Mucosa of gallbladder (tissue), 1 donor: ENCODE measurements around the gene YAP1. TPM values are rescaled to one million over a fixed set of nuclear protein-coding genes. Genes with fewer than 3 reads are reported as not detected.
"Not testable (repeated sequence)": the region's sequence is repeated elsewhere in the genome, so short reads cannot be mapped to it uniquely, and the experiment has no call there.

Experiments
- DNase-seq: peaks from one replicate; pipeline ENCODE4 v3.0.0-alpha.2; 2020; ENCODE audit warnings: low spot score
- total RNA-seq: library from RNA; stranded (reverse); gene quantifications from one replicate; pipeline ENCODE4 v1.2.1, GENCODE V29; 2021
- donor health status: DM: no; HTN: no; CAD: no.

The YAP1 gene
- total RNA-seq, 1 donor from 2014 or later: 154 TPM

DNA sequence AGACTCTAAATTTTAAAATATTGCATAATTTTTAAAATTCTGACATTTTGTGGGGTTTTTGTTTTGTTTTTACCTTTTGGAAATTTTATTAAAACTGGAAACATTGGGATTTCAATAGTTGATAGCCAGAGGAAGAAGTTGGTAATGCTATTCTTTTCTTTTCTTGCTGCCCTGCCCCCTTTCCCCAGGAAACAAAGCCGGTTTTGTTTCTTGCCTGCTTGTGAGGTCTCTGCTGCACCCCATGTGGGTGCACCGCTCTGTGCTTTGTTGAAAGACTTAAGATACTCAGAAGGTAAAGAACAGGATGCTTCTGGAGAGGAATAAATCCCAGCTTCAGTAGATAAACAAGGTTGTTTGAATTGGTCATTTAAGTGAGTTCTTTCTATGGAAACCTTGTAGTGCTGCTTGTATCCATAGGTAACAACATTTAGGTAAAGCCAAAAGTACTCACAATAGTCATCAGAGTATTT is 87.5 kb downstream of the YAP1 start:
- no peak for DNase-seq

DNA sequence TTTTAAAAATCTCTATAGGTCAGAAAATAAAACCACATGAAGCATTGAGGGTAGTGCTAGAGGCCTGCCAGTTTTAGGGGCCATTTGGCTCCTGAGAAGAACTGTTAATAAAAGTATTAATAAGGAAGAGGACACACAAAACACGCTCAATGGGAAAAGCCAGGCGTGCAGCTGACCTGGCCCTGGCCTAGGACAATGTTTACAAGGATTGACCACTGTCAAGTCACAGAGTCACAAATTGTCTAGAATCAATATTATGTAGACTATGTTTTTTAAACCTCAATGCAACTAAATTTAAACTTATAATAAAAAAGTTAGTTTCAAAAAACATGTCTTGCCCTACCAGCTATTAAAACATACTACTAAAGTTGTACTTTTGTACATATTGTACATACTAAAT is 89.4 kb downstream of the YAP1 start:
- no peak for DNase-seq

DNA sequence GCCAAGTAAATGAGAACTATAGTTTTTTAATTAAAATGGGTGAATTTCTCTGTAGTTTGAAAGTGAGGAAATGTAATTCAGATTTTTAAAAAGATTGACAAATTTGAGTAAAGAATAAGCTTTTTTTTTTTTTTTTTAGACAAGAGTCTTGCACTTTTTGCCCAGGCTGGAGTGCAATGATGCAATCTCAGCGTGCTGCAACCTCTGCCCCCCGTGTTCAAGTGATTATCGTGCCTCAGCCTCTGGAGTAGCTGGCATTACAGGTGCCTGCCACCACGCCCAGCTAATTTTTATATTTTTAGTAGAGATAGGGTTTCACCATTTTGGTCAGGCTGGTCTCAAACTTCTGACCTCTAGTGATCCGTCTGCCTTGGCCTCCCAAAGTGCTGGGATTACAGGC is 90.1 kb downstream of the YAP1 start:
- not testable (repeated sequence) for DNase-seq

DNA sequence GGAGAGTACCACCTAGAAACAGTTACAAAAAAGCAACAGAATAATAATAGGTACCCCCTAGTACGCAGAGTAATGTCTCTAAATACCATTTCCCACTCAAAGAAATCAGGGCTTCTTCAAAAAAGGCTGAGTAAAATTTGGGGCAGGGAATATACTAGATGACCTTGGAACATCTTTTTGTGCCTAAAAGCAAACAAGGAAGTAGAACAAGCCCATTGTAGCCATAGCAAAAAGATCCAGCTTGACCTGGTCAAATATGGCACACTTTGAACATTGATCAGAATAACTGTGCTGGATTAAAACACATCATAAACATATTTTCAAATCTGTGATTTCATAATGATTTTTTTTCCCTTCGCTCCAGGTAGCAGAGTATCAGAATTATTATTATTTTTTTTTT is 91.5 kb downstream of the YAP1 start:
- DNase-seq: no peak

DNA sequence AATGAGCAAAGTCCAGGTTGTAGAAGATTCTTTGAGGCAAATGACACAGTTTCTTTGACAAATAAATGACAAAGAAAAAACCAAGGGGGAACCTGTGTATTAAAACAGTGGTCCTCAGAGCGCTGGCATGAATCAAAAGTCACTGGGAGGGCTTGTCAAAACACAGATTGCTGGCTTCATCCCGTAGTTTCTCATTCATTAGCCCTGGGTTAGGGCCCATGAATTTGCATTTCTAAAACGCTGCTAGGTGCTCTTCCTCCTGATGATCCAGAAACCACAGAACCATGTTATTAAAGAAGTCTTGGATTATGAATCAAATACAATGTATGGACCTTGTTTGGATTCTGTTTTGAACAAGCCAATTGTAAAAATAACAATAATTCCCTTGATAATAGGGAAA is 92.7 kb downstream of the YAP1 start:
- no peak for DNase-seq

DNA sequence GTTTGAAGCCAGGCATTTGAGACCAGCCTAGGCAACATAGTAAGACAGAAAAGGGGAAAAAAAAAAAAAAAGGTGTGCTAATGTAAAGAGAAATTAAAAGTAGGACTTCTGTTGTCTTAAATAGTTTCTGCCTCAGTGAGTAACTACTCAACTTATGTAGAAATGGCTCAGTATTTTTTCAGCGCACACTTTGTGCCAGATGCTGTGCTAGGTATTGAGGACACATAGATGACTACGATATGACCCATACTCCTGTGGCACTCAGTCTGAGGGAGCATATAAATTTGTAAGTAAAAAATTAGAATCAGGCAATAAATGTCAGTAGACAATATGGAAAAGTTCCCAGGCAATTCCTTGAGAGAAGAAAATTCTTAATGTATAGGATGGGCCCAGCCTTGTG is 93.9 kb downstream of the YAP1 start:
- no peak for DNase-seq

DNA sequence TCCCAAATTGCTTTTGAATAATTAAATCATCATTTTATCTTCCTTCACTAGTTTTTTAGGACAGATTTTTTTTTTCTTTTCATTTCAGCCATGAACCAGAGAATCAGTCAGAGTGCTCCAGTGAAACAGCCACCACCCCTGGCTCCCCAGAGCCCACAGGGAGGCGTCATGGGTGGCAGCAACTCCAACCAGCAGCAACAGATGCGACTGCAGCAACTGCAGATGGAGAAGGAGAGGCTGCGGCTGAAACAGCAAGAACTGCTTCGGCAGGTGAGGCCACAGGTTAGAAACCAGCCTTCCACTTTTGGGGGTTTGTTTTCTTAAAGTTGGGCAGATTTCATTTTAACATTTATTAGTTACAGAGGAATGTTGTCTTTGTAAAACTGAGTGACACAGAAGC is 95.6 kb downstream of the YAP1 start:
- no peak for DNase-seq

DNA sequence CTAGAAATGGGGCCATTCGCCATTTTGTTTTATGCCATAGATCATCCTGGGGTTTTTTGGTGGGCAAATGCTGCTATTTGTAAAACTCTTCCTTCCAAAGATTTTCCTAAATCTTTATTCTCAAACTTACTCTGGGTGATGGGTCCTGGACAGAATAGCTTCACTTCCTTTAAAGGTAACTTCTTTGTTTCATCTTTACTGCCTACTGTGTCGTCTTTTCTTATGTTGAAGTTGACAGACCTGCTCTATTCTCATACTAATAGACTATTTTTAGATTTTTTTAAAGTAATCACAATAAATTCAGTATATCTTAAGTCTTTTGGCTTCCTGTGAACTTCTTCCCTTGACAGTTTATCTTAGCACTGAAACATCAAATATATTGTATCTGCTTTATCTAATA is 98.6 kb downstream of the YAP1 start:
- DNase-seq: no peak

DNA sequence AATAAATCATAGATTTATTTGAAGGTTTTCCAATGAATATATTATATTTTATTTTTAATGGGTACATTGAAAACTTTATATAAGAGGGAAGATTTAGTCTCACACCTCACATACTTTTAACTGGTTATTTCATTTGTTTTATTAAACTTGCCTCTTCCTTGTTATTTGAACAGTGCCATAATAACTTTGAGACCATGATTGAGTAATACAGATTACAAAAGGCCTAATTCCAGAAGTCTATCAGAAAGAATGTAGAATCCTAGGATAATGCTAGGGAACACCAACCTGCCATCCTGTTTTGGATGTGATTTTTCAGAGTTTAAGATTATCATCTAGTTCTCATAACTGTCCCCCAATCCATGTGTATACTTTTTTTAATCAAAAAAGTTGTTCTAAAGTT is 104.4 kb downstream of the YAP1 start:
- DNase-seq: no peak

DNA sequence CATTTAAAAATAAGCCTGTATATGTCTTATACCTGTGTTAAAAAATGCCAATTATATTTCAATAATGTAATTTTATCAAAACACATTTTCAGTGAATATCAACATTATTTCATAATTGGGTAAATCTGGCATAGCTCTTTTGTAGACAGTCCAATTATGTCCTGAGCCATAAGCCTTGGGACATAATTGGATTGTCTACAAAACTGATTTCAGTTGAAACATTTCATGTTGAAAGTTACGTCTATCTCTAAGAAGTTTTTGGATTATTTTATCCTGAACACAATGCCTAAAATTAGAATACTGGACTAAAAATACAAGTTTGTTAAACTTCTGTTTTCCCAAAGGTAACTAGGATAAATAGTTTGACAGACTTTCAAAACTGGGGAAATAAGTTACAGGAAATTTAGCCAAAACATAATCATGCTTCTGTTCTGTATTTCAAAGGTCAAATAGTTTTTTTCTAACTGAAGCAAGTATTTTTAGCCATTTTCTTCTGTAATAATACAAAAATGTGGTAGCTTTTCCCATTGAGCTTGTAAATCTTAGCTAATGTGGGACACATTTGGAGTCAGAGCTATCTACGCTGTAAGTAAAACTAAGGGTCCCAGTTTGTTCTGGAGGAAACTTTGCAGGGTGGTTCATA is 106.3 kb downstream of the YAP1 start:
- no peak for DNase-seq

DNA sequence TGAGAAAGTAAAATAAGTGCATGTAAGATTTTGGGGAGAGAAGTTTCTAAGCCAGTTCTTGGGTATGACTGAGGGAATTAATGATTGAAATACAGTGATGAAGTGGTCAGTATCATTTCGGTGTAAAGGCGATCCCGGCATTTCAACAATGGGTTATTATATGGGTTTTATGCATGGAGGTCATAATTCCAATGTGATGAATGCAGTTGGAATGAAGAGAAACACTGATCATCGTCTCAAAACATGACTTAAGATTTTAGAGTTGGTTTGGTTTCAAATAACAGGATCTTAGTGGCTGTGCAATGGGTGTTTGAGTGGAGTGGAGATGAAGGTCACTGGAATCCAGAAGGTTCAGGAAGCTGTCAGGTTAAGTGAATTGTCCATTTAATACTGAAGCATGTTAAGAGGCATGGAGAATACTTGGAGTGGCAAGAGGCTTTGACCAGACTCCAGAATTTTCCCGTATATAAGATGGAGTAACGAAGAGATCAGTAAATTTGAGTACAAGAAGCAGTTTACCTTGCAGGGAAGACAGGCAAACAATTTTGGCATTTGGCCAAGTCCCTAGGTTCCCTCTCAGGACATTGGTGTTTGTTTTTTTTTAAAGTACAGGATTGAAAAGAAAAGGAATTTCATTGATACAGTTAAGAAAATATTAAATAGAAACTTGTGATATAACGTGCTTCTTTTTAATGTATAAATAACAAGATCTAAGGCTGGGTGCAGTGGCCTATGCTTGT is 110.7 kb downstream of the YAP1 start:
- DNase-seq: no peak

DNA sequence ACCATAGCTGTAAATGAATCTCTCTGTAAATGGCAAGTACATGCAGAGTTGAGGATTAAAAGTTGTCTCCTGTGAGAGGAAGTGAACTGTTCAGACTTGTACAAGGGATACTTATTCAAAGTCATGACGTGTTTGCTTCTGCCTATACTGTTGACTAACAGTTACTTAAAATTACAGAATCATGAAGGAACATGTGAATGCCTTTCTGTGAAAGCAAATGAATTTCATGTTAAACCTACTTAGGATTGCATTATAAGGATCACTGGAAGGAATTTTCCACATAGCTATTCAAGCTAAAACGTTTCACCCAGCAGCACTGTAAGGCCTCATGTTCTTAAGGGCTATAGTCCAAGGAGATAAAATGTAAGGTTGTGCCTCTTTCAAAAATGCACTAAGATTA is 113.6 kb downstream of the YAP1 start:
- no peak for DNase-seq

DNA sequence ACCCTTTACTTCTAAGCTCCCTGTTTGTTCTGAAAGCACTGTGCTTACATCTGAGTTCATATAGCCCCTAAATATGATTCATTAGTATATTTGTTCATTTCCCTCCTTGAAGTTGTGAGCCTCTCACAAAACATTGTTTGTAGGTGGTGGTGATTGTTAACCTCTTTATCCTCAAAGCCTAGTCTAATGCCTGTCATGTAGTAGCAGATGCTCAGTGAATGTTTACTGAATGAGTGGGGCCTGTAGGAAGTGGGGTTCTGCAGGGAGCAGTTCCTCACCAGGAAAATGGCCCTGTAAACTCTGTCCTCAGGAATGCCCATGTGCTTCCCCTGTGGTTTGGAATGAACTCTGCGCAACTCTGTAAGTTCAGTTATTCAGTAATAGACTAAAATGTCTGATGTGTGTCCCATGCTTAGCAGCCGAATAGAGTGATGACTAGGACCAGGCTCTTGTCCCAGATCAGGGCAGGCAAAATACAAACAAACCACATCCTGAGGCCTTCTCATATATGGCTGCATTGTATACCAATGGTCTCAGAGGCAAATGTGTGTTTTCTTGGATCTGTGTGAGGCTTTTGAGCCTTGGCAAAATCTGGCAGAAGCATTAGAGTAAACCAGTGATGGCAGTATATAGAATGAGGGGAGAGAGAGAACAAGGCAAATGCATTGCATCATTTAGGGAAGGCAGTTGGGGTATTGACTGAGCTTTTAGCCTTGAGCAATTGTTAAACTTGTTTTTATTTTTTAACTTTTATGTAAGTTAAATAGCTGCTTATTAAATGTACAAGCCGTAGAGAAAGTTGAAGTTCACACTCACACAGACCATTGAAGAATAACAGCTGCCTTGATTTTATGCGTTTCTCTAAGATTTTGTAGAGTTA is 115.7 kb downstream of the YAP1 start:
- no peak for DNase-seq

DNA sequence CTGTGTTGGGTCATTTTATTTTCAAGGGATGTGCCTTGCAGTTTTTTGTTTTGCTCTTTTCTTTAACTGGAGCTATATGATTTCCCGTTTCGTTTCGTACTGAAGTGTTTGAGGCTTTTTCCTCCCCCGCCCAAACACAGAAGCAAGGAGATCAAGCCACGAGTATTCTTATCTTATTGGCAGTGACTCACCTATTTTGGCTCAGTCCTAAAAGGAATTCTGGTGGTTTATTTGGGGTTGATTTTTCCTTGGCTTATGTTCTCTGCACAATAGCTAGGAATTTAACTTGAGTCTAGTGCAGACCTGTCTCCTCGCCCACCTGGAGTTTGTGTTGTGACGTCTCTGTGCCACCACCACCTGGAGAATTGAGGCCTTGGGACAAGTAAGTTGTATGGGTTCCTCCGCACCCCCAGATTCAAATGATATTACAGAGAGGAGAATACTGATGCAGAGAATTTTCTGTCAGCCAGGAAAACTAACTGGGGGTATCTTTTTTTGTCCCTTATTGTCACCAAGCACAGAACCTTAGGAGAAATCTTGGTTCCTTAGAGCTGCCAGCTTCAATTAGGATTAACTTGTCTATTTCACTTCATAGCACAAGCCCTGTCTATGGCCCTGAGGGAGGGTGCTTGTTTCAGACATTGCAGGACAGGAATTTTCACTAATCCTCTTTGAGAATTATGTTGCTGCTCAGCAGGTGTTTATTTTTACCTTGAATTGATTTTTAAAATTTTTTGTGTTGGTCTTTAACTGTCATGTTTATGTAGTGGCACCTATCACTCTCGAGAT is 116.6 kb downstream of the YAP1 start:
- peak; percentile 14 for DNase-seq

DNA sequence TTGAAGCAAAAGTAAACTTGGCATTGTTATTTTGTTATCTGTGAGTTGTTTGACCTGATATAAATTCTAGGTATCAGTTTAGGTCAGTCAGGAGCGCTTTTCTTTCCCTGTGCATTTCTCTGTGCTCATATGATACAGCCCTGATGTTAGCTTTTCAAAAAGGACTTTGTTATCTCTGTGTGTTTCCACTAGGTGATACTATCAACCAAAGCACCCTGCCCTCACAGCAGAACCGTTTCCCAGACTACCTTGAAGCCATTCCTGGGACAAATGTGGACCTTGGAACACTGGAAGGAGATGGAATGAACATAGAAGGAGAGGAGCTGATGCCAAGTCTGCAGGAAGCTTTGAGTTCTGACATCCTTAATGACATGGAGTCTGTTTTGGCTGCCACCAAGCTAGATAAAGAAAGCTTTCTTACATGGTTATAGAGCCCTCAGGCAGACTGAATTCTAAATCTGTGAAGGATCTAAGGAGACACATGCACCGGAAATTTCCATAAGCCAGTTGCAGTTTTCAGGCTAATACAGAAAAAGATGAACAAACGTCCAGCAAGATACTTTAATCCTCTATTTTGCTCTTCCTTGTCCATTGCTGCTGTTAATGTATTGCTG is 119.4 kb downstream of the YAP1 start:
- peak; percentile 51 for DNase-seq

DNA sequence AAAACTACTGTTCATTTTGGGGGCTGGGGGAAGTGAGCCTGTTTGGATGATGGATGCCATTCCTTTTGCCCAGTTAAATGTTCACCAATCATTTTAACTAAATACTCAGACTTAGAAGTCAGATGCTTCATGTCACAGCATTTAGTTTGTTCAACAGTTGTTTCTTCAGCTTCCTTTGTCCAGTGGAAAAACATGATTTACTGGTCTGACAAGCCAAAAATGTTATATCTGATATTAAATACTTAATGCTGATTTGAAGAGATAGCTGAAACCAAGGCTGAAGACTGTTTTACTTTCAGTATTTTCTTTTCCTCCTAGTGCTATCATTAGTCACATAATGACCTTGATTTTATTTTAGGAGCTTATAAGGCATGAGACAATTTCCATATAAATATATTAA is 119.9 kb downstream of the YAP1 start:
- no peak for DNase-seq

DNA sequence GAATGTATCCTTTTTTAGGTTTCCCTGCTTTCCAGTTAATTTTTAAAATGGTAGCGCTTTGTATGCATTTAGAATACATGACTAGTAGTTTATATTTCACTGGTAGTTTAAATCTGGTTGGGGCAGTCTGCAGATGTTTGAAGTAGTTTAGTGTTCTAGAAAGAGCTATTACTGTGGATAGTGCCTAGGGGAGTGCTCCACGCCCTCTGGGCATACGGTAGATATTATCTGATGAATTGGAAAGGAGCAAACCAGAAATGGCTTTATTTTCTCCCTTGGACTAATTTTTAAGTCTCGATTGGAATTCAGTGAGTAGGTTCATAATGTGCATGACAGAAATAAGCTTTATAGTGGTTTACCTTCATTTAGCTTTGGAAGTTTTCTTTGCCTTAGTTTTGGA is 120.7 kb downstream of the YAP1 start:
- no peak for DNase-seq

DNA sequence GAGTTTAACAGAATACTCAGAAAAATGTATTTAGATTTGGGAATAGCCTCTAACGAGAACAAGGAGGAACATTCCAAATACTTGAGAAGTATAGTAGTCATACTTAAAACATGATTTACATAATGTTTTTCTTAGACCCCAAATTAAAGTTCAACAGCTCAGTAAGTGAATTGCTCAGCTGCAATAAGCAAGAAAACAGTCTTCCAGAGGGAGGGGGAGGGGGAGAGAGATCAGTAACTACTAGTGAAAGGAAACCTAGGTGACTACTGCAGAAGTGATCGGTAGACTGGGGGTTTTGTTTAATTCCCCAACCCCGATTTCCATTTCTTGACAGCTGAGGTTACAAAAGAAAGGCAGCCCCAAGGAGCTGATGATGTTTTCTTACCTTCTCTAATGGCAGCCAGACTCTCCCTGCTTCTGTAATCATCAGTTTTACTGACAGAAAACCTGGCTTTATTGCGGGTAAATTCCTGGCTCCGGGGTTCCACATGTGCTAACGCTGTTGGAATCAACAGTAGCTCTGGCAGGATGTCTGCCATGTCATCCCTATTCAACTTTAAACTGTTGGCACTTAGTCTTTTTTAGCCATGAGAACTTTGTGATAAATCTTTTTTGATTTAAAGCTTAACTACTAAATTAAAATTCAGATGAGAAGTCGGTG is 124.7 kb downstream of the YAP1 start:
- DNase-seq: no peak

DNA sequence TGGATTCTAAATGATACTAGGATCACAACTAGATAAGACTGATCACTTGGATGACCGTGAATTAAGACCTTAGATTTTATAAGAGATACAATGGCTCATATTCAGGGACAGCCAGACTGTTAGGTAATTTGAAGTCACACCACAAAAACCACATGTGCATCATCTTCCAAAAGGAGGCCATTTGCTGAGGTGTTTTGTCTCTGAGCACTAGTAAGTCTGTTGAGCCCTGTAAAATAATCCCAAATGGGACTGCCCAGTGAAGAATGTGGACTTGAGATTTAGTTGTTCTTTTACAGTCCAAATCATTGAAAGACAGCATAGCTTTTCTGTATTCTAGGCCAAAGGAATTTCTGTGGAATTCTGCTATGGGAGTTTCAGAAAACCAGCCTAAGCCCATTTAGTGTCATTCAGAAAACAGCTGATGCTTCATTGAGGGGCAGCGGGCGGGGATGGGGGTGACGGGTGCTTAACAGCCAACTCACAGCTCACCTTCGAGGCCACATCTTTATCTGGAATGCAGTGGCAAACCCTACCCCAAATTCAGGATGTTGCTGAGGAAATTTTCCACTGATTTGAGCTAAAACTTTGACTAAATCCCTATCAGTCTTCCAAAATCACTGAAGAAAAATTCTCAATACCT is 127.0 kb downstream of the YAP1 start:
- no peak for DNase-seq

DNA sequence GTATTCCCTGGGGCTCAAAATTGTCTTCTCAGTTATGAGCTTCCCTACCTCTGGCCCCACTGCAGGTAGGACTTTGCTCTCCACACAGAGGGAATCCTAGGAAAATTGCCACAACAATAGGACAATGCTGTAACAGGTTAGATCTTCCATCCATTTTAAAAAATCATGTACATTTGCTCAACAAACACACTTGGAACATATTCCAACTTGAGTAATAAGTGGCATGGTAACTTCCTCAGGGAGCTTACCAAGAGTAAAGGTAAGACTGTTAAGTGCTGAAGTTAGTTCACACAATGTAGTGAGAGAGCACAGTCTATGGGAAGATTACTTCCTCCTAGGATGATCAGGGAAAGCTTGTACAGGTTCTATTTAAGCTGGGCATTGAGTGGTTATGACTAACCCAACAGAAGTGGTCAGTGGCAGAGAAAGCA is 128.2 kb downstream of the YAP1 start:
- DNase-seq: no peak
